GM23338 (cell line): ENCODE measurements around the gene IBSP. TPM values are rescaled to one million over a fixed set of nuclear protein-coding genes. Genes with fewer than 3 reads are reported as not detected.

ENCODE experiments used
- ATAC-seq: fragments of 200-7000 bp; cut with Tn5 transposase; 3 replicates; pipeline ENCODE4 v1.9.1; 2020
- DNase-seq: peaks from one replicate; pipeline ENCODE4 v3.0.0-alpha.2; 2015; ENCODE audit warnings: low spot score
- H2AFZ ChIP-seq: fragments of 200-600 bp; sonication (generic); 2 replicates; pipeline ENCODE4 v1.8.0; 2016; ENCODE audit warnings: antibody characterized with exemption, mild to moderate bottlenecking, moderate library complexity
- H3F3A ChIP-seq: fragments of 200-600 bp; sonication (generic); replicated peaks from 2 replicates; pipeline ENCODE4 v1.8.0; 2017; ENCODE audit warnings: antibody characterized with exemption, mixed run types, low read depth
- H3K27ac ChIP-seq: fragments of 200-600 bp; sonication (generic); 2 replicates; pipeline ENCODE4 v1.6.1; 2016; ENCODE audit warnings: low read depth
- H3K27me3 ChIP-seq: fragments of 200-600 bp; sonication (generic); 2 replicates; pipeline ENCODE4 v1.8.0; 2016; ENCODE audit warnings: mild to moderate bottlenecking, mixed run types, moderate library complexity; ENCODE audit not compliant: insufficient read depth
- H3K36me3 ChIP-seq: fragments of 200-600 bp; sonication (generic); 2 replicates; pipeline ENCODE4 v1.8.0; 2016; ENCODE audit warnings: mild to moderate bottlenecking; ENCODE audit not compliant: insufficient read depth
- H3K4me1 ChIP-seq: fragments of 200-600 bp; sonication (generic); 2 replicates; pipeline ENCODE4 v1.8.0; 2016; ENCODE audit warnings: mild to moderate bottlenecking, moderate library complexity; ENCODE audit not compliant: insufficient read depth
- H3K4me2 ChIP-seq: fragments of 200-600 bp; sonication (generic); 2 replicates; pipeline ENCODE4 v1.7.1; 2017; ENCODE audit warnings: mixed run types
- H3K4me3 ChIP-seq: fragments of 200-600 bp; sonication (generic); 2 replicates; pipeline ENCODE4 v1.6.1; 2016; ENCODE audit warnings: mixed run types
- H3K79me2 ChIP-seq: fragments of 200-600 bp; sonication (generic); replicated peaks from 2 replicates; pipeline ENCODE4 v1.8.0; 2017; ENCODE audit warnings: mild to moderate bottlenecking; ENCODE audit not compliant: insufficient read depth
- H3K9me2 ChIP-seq: fragments of 200-600 bp; sonication (generic); 2 replicates; pipeline ENCODE4 v1.8.0; 2017; ENCODE audit not compliant: insufficient read depth
- H4K20me1 ChIP-seq: fragments of 200-600 bp; sonication (generic); replicated peaks from 2 replicates; pipeline ENCODE4 v1.8.0; 2017; ENCODE audit warnings: mild to moderate bottlenecking; ENCODE audit not compliant: insufficient read depth
- H3K27ac Mint-ChIP-seq: 2 replicates; pipeline ENCODE4 v1.8.0; 2020; ENCODE audit warnings: inconsistent platforms, mild to moderate bottlenecking, moderate library complexity, mixed read lengths
- H3K27me3 Mint-ChIP-seq: 3 replicates; pipeline ENCODE4 v1.8.0; 2022; ENCODE audit warnings: low read depth, mild to moderate bottlenecking, moderate library complexity, mixed read lengths, inconsistent platforms; ENCODE audit not compliant: insufficient read depth, poor library complexity
- H3K36me3 Mint-ChIP-seq: 3 replicates; pipeline ENCODE4 v1.8.0; 2021; ENCODE audit warnings: low read depth, mild to moderate bottlenecking, inconsistent platforms, moderate library complexity, mixed read lengths
- H3K4me1 Mint-ChIP-seq: 3 replicates; pipeline ENCODE4 v1.8.0; 2020; ENCODE audit warnings: mild to moderate bottlenecking, inconsistent platforms, mixed read lengths
- H3K4me3 Mint-ChIP-seq: 3 replicates; pipeline ENCODE4 v1.8.0; 2021; ENCODE audit warnings: moderate library complexity, mild to moderate bottlenecking, inconsistent platforms, mixed read lengths
- H3K9me3 Mint-ChIP-seq: 3 replicates; pipeline ENCODE4 v1.8.0; 2020; ENCODE audit warnings: moderate library complexity, mild to moderate bottlenecking, inconsistent platforms, mixed read lengths
- CREB1 ChIP-seq: fragments of 250-450 bp; sonication (Bioruptor Pico); IDR thresholded peaks from 2 replicates; pipeline ENCODE4 v1.5.0; 2020; ENCODE audit warnings: low read depth, mild to moderate bottlenecking, moderate library complexity
- CTCF ChIP-seq, 2 experiments: fragments of 200-600 bp in 1 of 2; sonication (generic) in 1 of 2; conservative IDR thresholded peaks; 2 replicates each; pipeline versions ENCODE4 v1.5.1 to v1.6.1; 2016 to 2017; ENCODE audit warnings: antibody characterized with exemption in 2 of 2, low read depth in 2 of 2, mild to moderate bottlenecking in 2 of 2, moderate library complexity in 1 of 2
- EZH2 ChIP-seq: fragments of 200-600 bp; sonication (generic); IDR thresholded peaks from one replicate; pipeline ENCODE4 v1.8.0; 2017; ENCODE audit warnings: antibody characterized with exemption, mild to moderate bottlenecking, low read depth; ENCODE audit not compliant: unreplicated experiment
- EZH2phosphoT487 ChIP-seq: fragments of 200-600 bp; sonication (generic); IDR thresholded peaks from one replicate; pipeline ENCODE4 v1.8.1; 2018; ENCODE audit warnings: antibody characterized with exemption; ENCODE audit not compliant: unreplicated experiment
- NANOG ChIP-seq: IDR thresholded peaks from 2 replicates; pipeline ENCODE4 v1.6.1; 2016; ENCODE audit warnings: antibody characterized with exemption, borderline replicate concordance
- POLR2AphosphoS5 ChIP-seq: IDR thresholded peaks from 2 replicates; pipeline ENCODE4 v1.6.1; 2016; ENCODE audit warnings: antibody characterized with exemption, low read depth
- REST ChIP-seq: IDR thresholded peaks from one replicate; pipeline ENCODE4 v1.6.1; 2018; ENCODE audit warnings: antibody characterized with exemption; ENCODE audit not compliant: unreplicated experiment
- STAT1 ChIP-seq: IDR thresholded peaks from one replicate; pipeline ENCODE4 v1.6.1; 2016; ENCODE audit warnings: antibody characterized with exemption; ENCODE audit not compliant: unreplicated experiment
- ZNF331 ChIP-seq: fragments of 250-450 bp; sonication (Bioruptor Pico); IDR thresholded peaks from 2 replicates; pipeline ENCODE4 v1.5.0; 2020; ENCODE audit warnings: low read depth, mild to moderate bottlenecking, moderate library complexity
- polyA plus RNA-seq: library from polyadenylated mRNA; unstranded; fragments of >200 nt; fragmentation: Nextera tagmentation; extraction: Ambion mirVana; gene quantifications from 2 replicates; pipeline ENCODE4 v1.2.1, GENCODE V29; 2016
- total RNA-seq: library from RNA; depleted of rRNA; stranded (reverse); fragments of >200 nt; shearing (Covaris generic); gene quantifications from 2 replicates; pipeline ENCODE4 v1.2.3, GENCODE V29; 2014

The IBSP gene
- total and polyA plus RNA-seq, 2 experiments from 2014 or later = not detected

- Histone ChIP-seq H3K27me3 (no peaks in the 10 kb centered on the region), H2AFZ (no peak overlapping the region), H3K4me1 (peaks cover 17% of the 10 kb centered on the region), H3F3A (no peaks in the 10 kb centered on the region), H3K9me2 (no peaks in the 10 kb centered on the region), H3K36me3 (no peaks in the 10 kb centered on the region), H3K79me2 (no peaks in the 10 kb centered on the region), H4K20me1 (no peaks in the 10 kb centered on the region), H3K4me2 (peak overlapping the region; percentile 23), H3K4me3 (0 out of 2 replicates have a peak overlapping the region, but pooled peaks have one; percentile 5), H3K27ac (no peak overlapping the region)
- Mint-ChIP-seq H3K9me3 (no peaks in the 10 kb centered on the region), H3K4me3 (peak overlapping the region; percentile 5; the same call in 2 of the 3 replicates), H3K36me3 (no peaks in the 10 kb centered on the region), H3K4me1 (peaks cover 44% of the 10 kb centered on the region), H3K27ac (peak overlapping the region; percentile 33), H3K27me3 (peaks cover 3% of the 10 kb centered on the region)
- DNase-seq (peak; percentile 79), ATAC-seq (peak; percentile 41)
- TF ChIP-seq CTCF (conservative IDR thresholded peaks at IDR 0.05; ENCODE audit: low read depth in 2 of 2) (peak; percentile 62 to 73), STAT1 (no peak)
Observed at GRCh38 chr4:87853108-87853507, 53.8 kb downstream of the IBSP start.

GRCh38 chr4:87853891-87854290 is 54.5 kb downstream of the IBSP start:
- H3K9me3 Mint-ChIP-seq = no peaks in the 10 kb centered on the region
- Histone ChIP-seq H3K27me3 (no peaks in the 10 kb centered on the region), H3K36me3 (no peaks in the 10 kb centered on the region), H4K20me1 (no peaks in the 10 kb centered on the region), H3K4me3 (no peak overlapping the region), H3K79me2 (no peaks in the 10 kb centered on the region), H2AFZ (no peak overlapping the region), H3K4me2 (peak overlapping the region; percentile 23; the same call in 1 of the 2 replicates), H3K9me2 (no peaks in the 10 kb centered on the region; the same call in 1 of the 2 replicates), H3K4me1 (peaks cover 17% of the 10 kb centered on the region), H3K27ac (no peak overlapping the region), H3F3A (no peaks in the 10 kb centered on the region)
- no peaks in the 10 kb centered on the region; the same call in 2 of the 3 replicates for H3K36me3 Mint-ChIP-seq
- no peak for ATAC-seq
- peak overlapping the region; percentile 33; the same call in 1 of the 2 replicates for H3K27ac Mint-ChIP-seq
- H3K4me3 Mint-ChIP-seq = no peak overlapping the region; the same call in 2 of the 3 replicates
- peaks cover 42% of the 10 kb centered on the region for H3K4me1 Mint-ChIP-seq
- H3K27me3 Mint-ChIP-seq = peaks cover 3% of the 10 kb centered on the region
- no peak for DNase-seq
- TF ChIP-seq STAT1 (no peak), ZNF331 (CRISPR knock-in tag) (no peak), POLR2AphosphoS5 (no peak), NANOG (no peak), EZH2phosphoT487 (no peak), CTCF (conservative IDR thresholded peaks at IDR 0.05; ENCODE audit: low read depth in 2 of 2) (no peak), CREB1 (CRISPR knock-in tag) (no peak), REST (no peak), EZH2 (no peak)
